Cerebellar nuclear complex (tissue), 1 donor: ENCODE measurements around the gene ANAPC2.

Source experiments
- DNase-seq, 2 experiments: peaks; one replicate each; lab custom pipeline; 2025; lab: John Stamatoyannopoulos, UW

The ANAPC2 gene

GRCh38 chr9:137127301-137128157 is 60.8 kb downstream of the ANAPC2 start:
- no peak for DNase-seq

GRCh38 chr9:137126786-137127185 is 61.6 kb downstream of the ANAPC2 start:
- DNase-seq = no peak
